ENCODE data around the gene DUSP7. TPM values are rescaled to one million over a fixed set of nuclear protein-coding genes. Genes with fewer than 3 reads are reported as not detected.

The DUSP7 gene
- total and polyA plus RNA-seq, 2 donors from 2014 or later: 10.1 to 19.8 TPM

DNA sequence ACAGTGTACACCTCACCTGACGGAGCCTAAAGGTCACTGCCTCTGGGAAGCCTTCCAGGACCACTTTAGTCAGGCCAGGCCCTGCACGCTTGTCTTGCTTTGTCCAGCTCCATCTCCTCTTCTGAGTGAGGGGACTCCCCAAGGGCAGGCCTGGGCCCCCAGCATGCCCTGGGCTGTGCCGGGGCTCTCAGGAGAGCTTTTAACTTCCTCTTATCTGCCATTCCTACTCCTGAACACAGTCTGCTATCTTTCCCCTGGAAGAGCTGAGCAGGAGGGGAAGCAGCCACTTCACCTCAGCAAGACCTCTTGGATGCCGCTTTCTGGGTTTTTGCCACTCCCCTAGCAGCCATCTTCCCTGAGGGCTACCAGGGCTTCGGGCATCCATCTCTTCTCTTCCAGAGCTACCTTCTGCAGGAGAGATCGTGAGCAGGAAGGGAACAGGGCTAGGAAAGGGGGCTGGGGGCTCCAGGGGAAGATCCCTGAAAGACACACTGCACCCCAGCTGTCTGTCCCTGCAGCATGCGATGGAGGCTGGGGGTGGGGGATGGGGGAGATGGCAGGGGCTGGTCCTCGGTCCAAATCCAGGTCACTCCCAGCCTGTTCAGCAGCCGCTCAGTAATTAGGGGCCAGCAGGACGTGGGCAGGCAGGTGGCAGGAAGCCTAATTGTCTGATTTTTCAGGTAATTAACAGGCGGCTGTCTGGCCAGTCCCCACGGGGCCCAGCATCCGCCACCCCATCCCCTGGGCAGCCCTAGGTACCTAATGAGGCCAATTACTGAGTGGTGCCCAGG lies 40.7 kb downstream of the DUSP7 start:
- no peak for FAIRE-seq
- no peak overlapping the region for H3K27ac ChIP-seq (ENCODE audit: low read depth in 2 of 2, low read length in 2 of 2)
- no peaks in the 10 kb centered on the region for H3K9me3 ChIP-seq (ENCODE audit: control insufficient read depth in 2 of 3, insufficient read depth in 1 of 3, low read length in 3 of 3)
- no peak overlapping the region for H3K4me3 ChIP-seq (ENCODE audit: low read length in 3 of 3)
- no peaks in the 10 kb centered on the region for H3K27me3 ChIP-seq (ENCODE audit: control insufficient read depth, insufficient read depth, low read length)
- TF ChIP-seq, protein P1, sequence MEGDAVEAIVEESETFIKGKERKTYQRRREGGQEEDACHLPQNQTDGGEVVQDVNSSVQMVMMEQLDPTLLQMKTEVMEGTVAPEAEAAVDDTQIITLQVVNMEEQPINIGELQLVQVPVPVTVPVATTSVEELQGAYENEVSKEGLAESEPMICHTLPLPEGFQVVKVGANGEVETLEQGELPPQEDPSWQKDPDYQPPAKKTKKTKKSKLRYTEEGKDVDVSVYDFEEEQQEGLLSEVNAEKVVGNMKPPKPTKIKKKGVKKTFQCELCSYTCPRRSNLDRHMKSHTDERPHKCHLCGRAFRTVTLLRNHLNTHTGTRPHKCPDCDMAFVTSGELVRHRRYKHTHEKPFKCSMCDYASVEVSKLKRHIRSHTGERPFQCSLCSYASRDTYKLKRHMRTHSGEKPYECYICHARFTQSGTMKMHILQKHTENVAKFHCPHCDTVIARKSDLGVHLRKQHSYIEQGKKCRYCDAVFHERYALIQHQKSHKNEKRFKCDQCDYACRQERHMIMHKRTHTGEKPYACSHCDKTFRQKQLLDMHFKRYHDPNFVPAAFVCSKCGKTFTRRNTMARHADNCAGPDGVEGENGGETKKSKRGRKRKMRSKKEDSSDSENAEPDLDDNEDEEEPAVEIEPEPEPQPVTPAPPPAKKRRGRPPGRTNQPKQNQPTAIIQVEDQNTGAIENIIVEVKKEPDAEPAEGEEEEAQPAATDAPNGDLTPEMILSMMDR (IDR thresholded peaks at IDR 0.05; ENCODE audit: borderline replicate concordance, extremely low read depth, insufficient read depth): no peak
- intact Hi-C loops (cut with DNase I): no loop called here
- H3K9ac ChIP-seq (ENCODE audit: low read length in 3 of 3): no peak overlapping the region
- no peaks in the 10 kb centered on the region for H3K36me3 ChIP-seq (ENCODE audit: control insufficient read depth in 2 of 3, insufficient read depth in 3 of 3, low read length in 3 of 3)
- no peak for DNase-seq
- H3K4me1 ChIP-seq (ENCODE audit: control insufficient read depth in 2 of 3, insufficient read depth in 2 of 3, low read depth in 1 of 3, low read length in 3 of 3): peaks cover 0 to 40% (median 0%) of the 10 kb centered on the region in 3 donors

DNA sequence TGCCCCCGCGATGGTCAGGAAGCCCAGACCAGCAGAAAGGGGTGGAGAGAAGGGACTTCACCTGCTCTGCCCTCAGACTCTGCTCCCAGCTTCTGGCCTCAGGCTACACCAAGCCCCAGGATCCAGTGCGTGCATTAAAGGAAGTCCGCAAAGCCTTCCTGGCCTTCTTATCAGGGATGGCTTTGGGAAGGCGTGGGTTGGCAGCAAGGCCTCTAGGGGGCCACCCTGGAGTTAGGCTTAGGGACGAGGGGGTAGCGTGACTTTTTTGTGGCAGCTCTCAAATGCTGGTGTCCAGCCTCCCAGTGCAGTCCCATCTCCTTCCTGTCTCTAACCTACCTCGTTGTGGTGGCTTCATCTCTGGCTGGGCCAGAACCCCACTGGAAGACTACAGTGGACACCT lies 41.8 kb downstream of the DUSP7 start:
- TF ChIP-seq, protein P1 (IDR thresholded peaks at IDR 0.05; ENCODE audit: borderline replicate concordance, extremely low read depth, insufficient read depth): no peak
- Histone ChIP-seq H3K27me3 (ENCODE audit: control insufficient read depth, insufficient read depth, low read length) (no peaks in the 10 kb centered on the region), H3K9ac (ENCODE audit: low read length in 3 of 3) (no peak overlapping the region), H3K4me1 (ENCODE audit: control insufficient read depth in 2 of 3, insufficient read depth in 2 of 3, low read depth in 1 of 3, low read length in 3 of 3) (peaks cover 0 to 33% (median 0%) of the 10 kb centered on the region in 3 donors), H3K4me3 (ENCODE audit: low read length in 3 of 3) (no peak overlapping the region), H3K27ac (ENCODE audit: low read depth in 2 of 2, low read length in 2 of 2) (no peak overlapping the region), H3K36me3 (ENCODE audit: control insufficient read depth in 2 of 3, insufficient read depth in 3 of 3, low read length in 3 of 3) (no peaks in the 10 kb centered on the region), H3K9me3 (ENCODE audit: control insufficient read depth in 2 of 3, insufficient read depth in 1 of 3, low read length in 3 of 3) (no peaks in the 10 kb centered on the region)
- FAIRE-seq (no peak), DNase-seq (no peak)
- intact Hi-C loops (cut with DNase I): loop anchor here (5.0 kb wide), 1 partner anchor 33 kb away; no protein-coding TSS in a partner anchor

DNA sequence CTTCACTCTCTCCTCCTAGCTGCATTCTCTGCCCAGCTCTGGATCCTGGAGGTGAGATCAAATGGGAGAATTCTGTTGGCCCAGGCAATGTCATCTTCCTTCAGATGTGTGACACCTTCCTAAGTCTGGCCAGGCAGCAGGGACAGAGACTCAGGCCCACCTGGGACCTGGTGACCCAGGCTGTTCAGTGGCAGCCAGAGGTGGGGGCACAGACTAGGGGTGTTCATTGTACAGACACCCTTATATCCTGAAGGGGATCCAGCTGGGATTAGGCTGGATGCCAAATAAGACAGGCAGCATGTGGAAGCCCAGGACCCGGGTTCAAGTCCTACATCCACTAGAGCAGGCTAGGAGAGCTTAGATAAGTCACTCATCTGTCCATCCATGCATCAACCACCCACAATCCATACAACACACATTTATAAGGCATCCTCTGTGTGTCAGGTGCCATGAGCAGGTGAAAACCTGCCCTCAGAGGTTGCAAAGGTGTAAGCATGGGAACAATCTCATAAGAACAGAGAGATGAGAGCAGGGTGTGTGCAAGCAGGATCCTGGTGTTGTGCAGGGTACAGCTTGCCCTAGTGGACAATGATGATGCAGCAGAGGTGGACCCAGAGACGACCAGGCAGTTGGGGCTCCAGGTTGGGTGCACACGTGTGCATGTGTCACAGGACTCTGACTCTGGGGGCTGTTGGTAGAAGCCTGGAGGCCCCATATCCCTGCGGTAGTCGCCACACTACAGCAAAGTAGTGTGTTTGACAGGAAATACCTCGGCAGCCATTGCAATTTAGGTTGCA lies 42.4 kb downstream of the DUSP7 start:
- FAIRE-seq (no peak), DNase-seq (no peak)
- peaks cover 0 to 31% (median 0%) of the 10 kb centered on the region in 3 donors for H3K4me1 ChIP-seq (ENCODE audit: control insufficient read depth in 2 of 3, insufficient read depth in 2 of 3, low read depth in 1 of 3, low read length in 3 of 3)
- no peak overlapping the region for H3K9ac ChIP-seq (ENCODE audit: low read length in 3 of 3)
- no peaks in the 10 kb centered on the region for H3K9me3 ChIP-seq (ENCODE audit: control insufficient read depth in 2 of 3, insufficient read depth in 1 of 3, low read length in 3 of 3)
- H3K4me3 ChIP-seq (ENCODE audit: low read length in 3 of 3): no peak overlapping the region
- intact Hi-C loops (cut with DNase I): loop anchor here (5.0 kb wide), 1 partner anchor 33 kb away; no protein-coding TSS in a partner anchor
- no peak overlapping the region for H3K27ac ChIP-seq (ENCODE audit: low read depth in 2 of 2, low read length in 2 of 2)
- H3K36me3 ChIP-seq (ENCODE audit: control insufficient read depth in 2 of 3, insufficient read depth in 3 of 3, low read length in 3 of 3): no peaks in the 10 kb centered on the region
- TF ChIP-seq, protein P1 (IDR thresholded peaks at IDR 0.05; ENCODE audit: borderline replicate concordance, extremely low read depth, insufficient read depth): no peak
- H3K27me3 ChIP-seq (ENCODE audit: control insufficient read depth, insufficient read depth, low read length): no peaks in the 10 kb centered on the region
